A549 (cell line): ENCODE data around the gene SIRT3.

Experiments used
- CBX8 ChIP-seq: fragments of 200-600 bp; sonication (generic); IDR thresholded peaks from 2 replicates; pipeline ENCODE4 v1.6.1; 2016
- CHD4 ChIP-seq: fragments of 200-600 bp; sonication (generic); IDR thresholded peaks from 2 replicates; pipeline ENCODE4 v1.6.1; 2016; ENCODE audit warnings: antibody characterized with exemption, mild to moderate bottlenecking, borderline replicate concordance
- CTCF ChIP-seq: fragments of >200 bp; sonication (Bioruptor Twin); formaldehyde crosslinking; IDR thresholded peaks from 3 replicates; pipeline ENCODE4 v1.5.1; 2016
- EHMT2 ChIP-seq: fragments of 200-600 bp; sonication (generic); IDR thresholded peaks from 2 replicates; pipeline ENCODE4 v1.6.1; 2016; ENCODE audit warnings: antibody characterized with exemption, low read depth, mild to moderate bottlenecking, moderate library complexity
- FOXS1 ChIP-seq: fragments of 250-450 bp; sonication (Bioruptor Pico); IDR thresholded peaks from 2 replicates; pipeline ENCODE4 v1.5.0; 2020; ENCODE audit warnings: mild to moderate bottlenecking, moderate library complexity
- HDAC2 ChIP-seq: fragments of 200-600 bp; sonication (generic); IDR thresholded peaks from 2 replicates; pipeline ENCODE4 v1.6.1; 2016
- HOXA7 ChIP-seq: fragments of 250-450 bp; sonication (Bioruptor Pico); IDR thresholded peaks from 2 replicates; pipeline ENCODE4 v1.5.0; 2020; ENCODE audit warnings: mild to moderate bottlenecking, moderate library complexity
- MAFK ChIP-seq: fragments of 450-650 bp; IDR thresholded peaks from 2 replicates; pipeline ENCODE4 v1.6.1; 2014; ENCODE audit not compliant: partially characterized antibody
- POLR2A ChIP-seq: IDR thresholded peaks from 2 replicates; pipeline ENCODE4 v1.6.1; 2012; ENCODE audit warnings: mild to moderate bottlenecking, low read length
- RCOR1 ChIP-seq: fragments of 150-350 bp; IDR thresholded peaks from 2 replicates; pipeline ENCODE4 v1.6.1; 2014; ENCODE audit warnings: antibody characterized with exemption, low read length, low read depth

GRCh38 chr11:272931-273198, 36.7 kb upstream of the SIRT3 start:
- TF ChIP-seq EHMT2 (no peak), FOXS1 (no peak), MAFK (no peak), CBX8 (no peak), HDAC2 (no peak), CTCF (no peak), RCOR1 (no peak), POLR2A (no peak), CHD4 (no peak), HOXA7 (CRISPR knock-in tag) (no peak)
